ENCODE measurements around the gene C5orf15.

GRCh38 chr5:133935667-133935940 is 32.8 kb downstream of the C5orf15 start:
- TF ChIP-seq, protein P1, sequence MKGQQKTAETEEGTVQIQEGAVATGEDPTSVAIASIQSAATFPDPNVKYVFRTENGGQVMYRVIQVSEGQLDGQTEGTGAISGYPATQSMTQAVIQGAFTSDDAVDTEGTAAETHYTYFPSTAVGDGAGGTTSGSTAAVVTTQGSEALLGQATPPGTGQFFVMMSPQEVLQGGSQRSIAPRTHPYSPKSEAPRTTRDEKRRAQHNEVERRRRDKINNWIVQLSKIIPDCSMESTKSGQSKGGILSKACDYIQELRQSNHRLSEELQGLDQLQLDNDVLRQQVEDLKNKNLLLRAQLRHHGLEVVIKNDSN (IDR thresholded peaks at IDR 0.05; ENCODE audit: borderline replicate concordance, low read depth), result no peak
- TF ChIP-seq POLR2AphosphoS5 (IDR thresholded peaks at IDR 0.05; ENCODE audit: low read depth, low read length), result no peak
- no peak for TF ChIP-seq PBX3 (IDR thresholded peaks at IDR 0.05)
- no peak for TF ChIP-seq RAD21 (IDR thresholded peaks at IDR 0.05; ENCODE audit: low read length)
- TF ChIP-seq CTCF (IDR thresholded peaks at IDR 0.05), result no peak
- TF ChIP-seq FOXJ3 (CRISPR knock-in tag; IDR thresholded peaks at IDR 0.05), result no peak
- TF ChIP-seq NRF1 (IDR thresholded peaks at IDR 0.05; ENCODE audit: low read depth, low read length), result no peak
- TF ChIP-seq NFIC (IDR thresholded peaks at IDR 0.05; ENCODE audit: borderline replicate concordance), result no peak
- TF ChIP-seq EZH2phosphoT487 (IDR thresholded peaks at IDR 0.05; ENCODE audit: borderline replicate concordance, low read depth), result no peak
- TF ChIP-seq RXRA (IDR thresholded peaks at IDR 0.05; ENCODE audit: borderline replicate concordance, low read depth), result no peak
- no peak for TF ChIP-seq TEAD4 (IDR thresholded peaks at IDR 0.05; ENCODE audit: borderline replicate concordance, insufficient read depth)

Data from SK-N-SH (cell line).